A204.1 (cell line): ENCODE data around the gene PTPRN2.
"Not testable (repeated sequence)": the region's sequence is repeated elsewhere in the genome, so short reads cannot be mapped to it uniquely, and the experiment has no call there.

Source experiments
- FAIRE-seq: peaks from 2 replicates; lab custom pipeline; 2012; peaks lifted over from hg19 to GRCh38; lab: Jason Lieb, UNC

PTPRN2 gene

GRCh38 chr7:157857578-157858075 lies 730.0 kb downstream of the PTPRN2 start:
- FAIRE-seq, result no peak

GRCh38 chr7:157856873-157857577 lies 730.6 kb downstream of the PTPRN2 start:
- no peak for FAIRE-seq

- FAIRE-seq, result no peak
Measured at GRCh38 chr7:157855452-157856213, 732.0 kb downstream of the PTPRN2 start.

GRCh38 chr7:157855016-157855415 lies 732.6 kb downstream of the PTPRN2 start:
- no peak for FAIRE-seq

- FAIRE-seq, result no peak
Measured at GRCh38 chr7:157854066-157854891, 733.3 kb downstream of the PTPRN2 start.

- FAIRE-seq, result no peak
Measured at GRCh38 chr7:157853789-157854065, 733.9 kb downstream of the PTPRN2 start.

GRCh38 chr7:157853076-157853788 lies 734.4 kb downstream of the PTPRN2 start:
- no peak for FAIRE-seq

- no peak for FAIRE-seq
Measured at GRCh38 chr7:157851501-157852067, 736.0 kb downstream of the PTPRN2 start.

GRCh38 chr7:157850481-157851444 lies 736.9 kb downstream of the PTPRN2 start:
- FAIRE-seq, result no peak

- no peak for FAIRE-seq
Measured at GRCh38 chr7:157849726-157850125, 737.9 kb downstream of the PTPRN2 start.

- no peak for FAIRE-seq
Measured at GRCh38 chr7:157849341-157849596, 738.4 kb downstream of the PTPRN2 start.

GRCh38 chr7:157848508-157849340 lies 738.9 kb downstream of the PTPRN2 start:
- no peak for FAIRE-seq

GRCh38 chr7:157847756-157848487 lies 739.7 kb downstream of the PTPRN2 start:
- not testable (repeated sequence) for FAIRE-seq

- not testable (repeated sequence) for FAIRE-seq
Measured at GRCh38 chr7:157846746-157847145, 740.9 kb downstream of the PTPRN2 start.

GRCh38 chr7:157846271-157846670 lies 741.4 kb downstream of the PTPRN2 start:
- FAIRE-seq, result no peak

- no peak for FAIRE-seq
Measured at GRCh38 chr7:157845203-157845835, 742.3 kb downstream of the PTPRN2 start.

- FAIRE-seq, result no peak
Measured at GRCh38 chr7:157844611-157845010, 743.0 kb downstream of the PTPRN2 start.

GRCh38 chr7:157844141-157844540 lies 743.5 kb downstream of the PTPRN2 start:
- no peak for FAIRE-seq
